ENCODE measurements around the gene EFCAB6. TPM values are rescaled to one million over a fixed set of nuclear protein-coding genes. Genes with fewer than 3 reads are reported as not detected.

The EFCAB6 gene
- total RNA-seq, 1 experiment from 2014 or later = 0.94 TPM

GRCh38 chr22:43572710-43573109 is 239.4 kb downstream of the EFCAB6 start (continued):
- TF ChIP-seq, protein P1, sequence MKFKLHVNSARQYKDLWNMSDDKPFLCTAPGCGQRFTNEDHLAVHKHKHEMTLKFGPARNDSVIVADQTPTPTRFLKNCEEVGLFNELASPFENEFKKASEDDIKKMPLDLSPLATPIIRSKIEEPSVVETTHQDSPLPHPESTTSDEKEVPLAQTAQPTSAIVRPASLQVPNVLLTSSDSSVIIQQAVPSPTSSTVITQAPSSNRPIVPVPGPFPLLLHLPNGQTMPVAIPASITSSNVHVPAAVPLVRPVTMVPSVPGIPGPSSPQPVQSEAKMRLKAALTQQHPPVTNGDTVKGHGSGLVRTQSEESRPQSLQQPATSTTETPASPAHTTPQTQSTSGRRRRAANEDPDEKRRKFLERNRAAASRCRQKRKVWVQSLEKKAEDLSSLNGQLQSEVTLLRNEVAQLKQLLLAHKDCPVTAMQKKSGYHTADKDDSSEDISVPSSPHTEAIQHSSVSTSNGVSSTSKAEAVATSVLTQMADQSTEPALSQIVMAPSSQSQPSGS (CRISPR knock-in tag; IDR thresholded peaks at IDR 0.05; ENCODE audit: borderline replicate concordance, low read depth) = no peak
- TF ChIP-seq EMX1 (CRISPR knock-in tag; IDR thresholded peaks at IDR 0.05) (no peak), CREM (CRISPR knock-in tag; IDR thresholded peaks at IDR 0.05) (no peak), KAT7 (CRISPR knock-in tag; IDR thresholded peaks at IDR 0.05; ENCODE audit: borderline replicate concordance) (no peak), ZSCAN18 (CRISPR knock-in tag; IDR thresholded peaks at IDR 0.05) (no peak), ZNF671 (CRISPR knock-in tag; IDR thresholded peaks at IDR 0.05) (no peak), ZNF281 (CRISPR knock-in tag; IDR thresholded peaks at IDR 0.05) (no peak), FOXP1 (CRISPR knock-in tag; IDR thresholded peaks at IDR 0.05; ENCODE audit: borderline replicate concordance) (no peak), RORB (CRISPR knock-in tag; IDR thresholded peaks at IDR 0.05) (no peak), FOXK1 (CRISPR knock-in tag; IDR thresholded peaks at IDR 0.05) (no peak), ZNF232 (CRISPR knock-in tag; IDR thresholded peaks at IDR 0.05) (no peak), NFYB (CRISPR knock-in tag; conservative IDR thresholded peaks at IDR 0.05; ENCODE audit: low read depth) (no peak)
- TF ChIP-seq, protein P2, sequence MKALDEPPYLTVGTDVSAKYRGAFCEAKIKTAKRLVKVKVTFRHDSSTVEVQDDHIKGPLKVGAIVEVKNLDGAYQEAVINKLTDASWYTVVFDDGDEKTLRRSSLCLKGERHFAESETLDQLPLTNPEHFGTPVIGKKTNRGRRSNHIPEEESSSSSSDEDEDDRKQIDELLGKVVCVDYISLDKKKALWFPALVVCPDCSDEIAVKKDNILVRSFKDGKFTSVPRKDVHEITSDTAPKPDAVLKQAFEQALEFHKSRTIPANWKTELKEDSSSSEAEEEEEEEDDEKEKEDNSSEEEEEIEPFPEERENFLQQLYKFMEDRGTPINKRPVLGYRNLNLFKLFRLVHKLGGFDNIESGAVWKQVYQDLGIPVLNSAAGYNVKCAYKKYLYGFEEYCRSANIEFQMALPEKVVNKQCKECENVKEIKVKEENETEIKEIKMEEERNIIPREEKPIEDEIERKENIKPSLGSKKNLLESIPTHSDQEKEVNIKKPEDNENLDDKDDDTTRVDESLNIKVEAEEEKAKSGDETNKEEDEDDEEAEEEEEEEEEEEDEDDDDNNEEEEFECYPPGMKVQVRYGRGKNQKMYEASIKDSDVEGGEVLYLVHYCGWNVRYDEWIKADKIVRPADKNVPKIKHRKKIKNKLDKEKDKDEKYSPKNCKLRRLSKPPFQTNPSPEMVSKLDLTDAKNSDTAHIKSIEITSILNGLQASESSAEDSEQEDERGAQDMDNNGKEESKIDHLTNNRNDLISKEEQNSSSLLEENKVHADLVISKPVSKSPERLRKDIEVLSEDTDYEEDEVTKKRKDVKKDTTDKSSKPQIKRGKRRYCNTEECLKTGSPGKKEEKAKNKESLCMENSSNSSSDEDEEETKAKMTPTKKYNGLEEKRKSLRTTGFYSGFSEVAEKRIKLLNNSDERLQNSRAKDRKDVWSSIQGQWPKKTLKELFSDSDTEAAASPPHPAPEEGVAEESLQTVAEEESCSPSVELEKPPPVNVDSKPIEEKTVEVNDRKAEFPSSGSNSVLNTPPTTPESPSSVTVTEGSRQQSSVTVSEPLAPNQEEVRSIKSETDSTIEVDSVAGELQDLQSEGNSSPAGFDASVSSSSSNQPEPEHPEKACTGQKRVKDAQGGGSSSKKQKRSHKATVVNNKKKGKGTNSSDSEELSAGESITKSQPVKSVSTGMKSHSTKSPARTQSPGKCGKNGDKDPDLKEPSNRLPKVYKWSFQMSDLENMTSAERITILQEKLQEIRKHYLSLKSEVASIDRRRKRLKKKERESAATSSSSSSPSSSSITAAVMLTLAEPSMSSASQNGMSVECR (CRISPR knock-in tag; IDR thresholded peaks at IDR 0.05; ENCODE audit: borderline replicate concordance) = no peak

GRCh38 chr22:43571181-43571580 is 240.9 kb downstream of the EFCAB6 start:
- TF ChIP-seq USF2 (CRISPR knock-in tag; IDR thresholded peaks at IDR 0.05) (no peak), ZNF671 (CRISPR knock-in tag; IDR thresholded peaks at IDR 0.05) (no peak), GRHL2 (CRISPR knock-in tag; IDR thresholded peaks at IDR 0.05; ENCODE audit: insufficient replicate concordance, severe bottlenecking) (no peak)
- TF ChIP-seq, protein P3, sequence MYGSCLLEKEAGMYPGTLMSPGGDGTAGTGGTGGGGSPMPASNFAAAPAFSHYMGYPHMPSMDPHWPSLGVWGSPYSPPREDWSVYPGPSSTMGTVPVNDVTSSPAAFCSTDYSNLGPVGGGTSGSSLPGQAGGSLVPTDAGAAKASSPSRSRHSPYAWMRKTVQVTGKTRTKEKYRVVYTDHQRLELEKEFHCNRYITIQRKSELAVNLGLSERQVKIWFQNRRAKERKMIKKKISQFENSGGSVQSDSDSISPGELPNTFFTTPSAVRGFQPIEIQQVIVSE (CRISPR knock-in tag; IDR thresholded peaks at IDR 0.05; ENCODE audit: borderline replicate concordance) = no peak
- no peak overlapping the region for H3K4me3 Mint-ChIP-seq
- no peak for DNase-seq (ENCODE audit: low spot score)
- H3K36me3 Mint-ChIP-seq = no peaks in the 10 kb centered on the region
- ChIA-PET CTCF (interaction anchor here (1.1 to 1.9 kb wide), 2 partner anchors 55 to 312 kb away, joined by 5 to 7 read pairs; no protein-coding TSS in a partner anchor), POLR2A (no interaction called here)
- no peaks in the 10 kb centered on the region for H3K27me3 Mint-ChIP-seq (ENCODE audit: low read depth)
- no peaks in the 10 kb centered on the region for H3K9me3 Mint-ChIP-seq
- ATAC-seq = no peak
- no peak overlapping the region for H3K27ac Mint-ChIP-seq
- peaks cover 26% of the 10 kb centered on the region for H3K4me1 Mint-ChIP-seq
